GM21526 (cell line): ENCODE measurements around the gene ZNF688.
"Not testable (repeated sequence)": the region's sequence is repeated elsewhere in the genome, so short reads cannot be mapped to it uniquely, and the experiment has no call there.

Source experiments
- ATAC-seq: cut with Tn5 transposase; IDR thresholded peaks from one replicate; pipeline ENCODE4 v1.9.1; 2021; ENCODE audit warnings: moderate library complexity; ENCODE audit not compliant: unreplicated experiment, low FRiP score

ZNF688 gene

DNA sequence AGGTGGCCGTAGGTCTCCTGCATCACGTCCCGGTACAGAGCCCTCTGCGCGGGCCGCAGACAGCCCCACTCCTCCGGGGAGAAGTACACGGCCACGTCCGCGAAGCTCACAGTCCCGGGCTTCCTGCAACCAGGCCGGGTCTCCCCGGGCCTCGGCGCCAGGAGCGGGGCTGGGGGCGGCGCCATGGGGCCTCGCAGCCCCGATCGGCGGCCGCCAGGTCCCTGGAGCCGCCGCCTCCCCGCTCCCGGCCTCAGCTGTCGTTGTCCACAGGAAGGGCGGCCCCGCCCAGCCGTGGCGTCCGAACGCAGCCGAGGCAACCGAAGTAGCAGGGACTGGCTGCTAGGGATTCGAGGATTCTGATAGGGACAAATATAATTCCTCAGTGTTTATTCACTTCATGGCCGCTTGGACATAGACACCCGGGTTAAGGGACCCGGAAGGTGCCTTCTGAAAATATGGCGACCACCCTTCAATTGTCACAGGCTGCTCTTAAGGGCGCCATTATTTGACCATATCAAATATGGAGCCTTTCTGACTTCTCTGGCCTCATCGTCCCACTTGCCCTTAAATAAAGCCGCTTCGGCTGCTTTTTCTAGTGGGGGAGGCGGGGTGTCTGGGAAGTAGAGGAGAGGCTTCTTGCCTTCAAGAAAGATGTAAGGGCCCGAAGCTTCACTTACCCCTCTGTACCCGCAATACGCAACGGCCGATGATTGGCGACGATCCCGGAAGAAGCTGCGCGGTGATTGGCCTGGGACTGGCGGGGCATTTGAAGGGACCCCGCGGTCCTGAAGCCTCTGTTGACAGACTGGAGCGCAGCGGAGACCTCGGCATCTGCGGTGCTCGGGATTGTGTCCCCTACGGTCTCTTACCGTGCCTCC lies at the start of gene ZNF688:
Gene ZNF688 (minus strand): TSS at position 270 of the 878 bp plus-strand sequence. CDS start 85 bp downstream, at position 185.
- ATAC-seq = peak; percentile 59

DNA sequence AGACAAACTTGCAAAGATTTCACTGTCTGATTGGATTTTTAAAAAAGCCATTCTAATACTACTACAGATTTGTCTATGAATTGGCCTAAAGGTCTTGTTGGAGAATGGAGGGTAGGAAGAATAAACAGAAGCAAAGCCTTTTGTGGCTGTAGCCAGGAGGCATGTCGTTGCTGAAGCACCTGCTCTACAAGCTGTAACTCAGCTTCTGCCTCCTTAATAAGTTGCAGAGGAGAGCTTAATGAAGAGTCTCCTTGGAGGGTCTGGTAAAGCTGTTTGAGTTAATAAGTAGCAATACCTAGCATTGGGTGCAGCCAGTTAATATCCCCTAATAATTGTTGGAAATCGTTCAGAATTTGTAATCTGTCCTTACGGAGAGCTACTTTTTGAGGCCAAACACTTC lies 48.7 kb upstream of the ZNF688 start:
- no peak for ATAC-seq

DNA sequence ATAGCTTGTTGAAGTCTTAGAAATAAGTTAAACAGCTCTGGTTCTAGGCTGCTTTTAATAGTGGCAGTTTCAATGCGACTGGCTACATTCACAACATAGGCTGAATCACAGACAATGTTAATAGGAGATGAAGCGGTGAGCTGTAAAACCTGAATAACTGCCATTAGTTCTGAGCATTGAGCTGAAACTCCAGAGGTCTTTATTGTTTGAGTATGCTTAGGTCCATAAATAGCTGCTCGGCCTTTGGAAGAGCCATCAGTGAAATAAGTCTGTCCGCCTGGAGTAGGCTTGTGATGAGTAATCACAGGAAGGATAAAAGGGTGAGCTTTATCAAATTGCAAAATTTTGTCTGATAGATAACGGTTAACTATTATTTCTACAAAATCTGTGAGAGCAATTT lies 48.1 kb upstream of the ZNF688 start:
- ATAC-seq = no peak

GRCh38 chr16:30619202-30619601 lies 47.7 kb upstream of the ZNF688 start:
- no peak for ATAC-seq

GRCh38 chr16:30615358-30616091 lies 44.0 kb upstream of the ZNF688 start:
- no peak for ATAC-seq

GRCh38 chr16:30609926-30610839 lies 38.7 kb upstream of the ZNF688 start, which contains the start of gene ZNF689:
ZNF689 (minus strand) TSS chr16:30610389; CDS start chr16:30610041, 348 bp downstream.
- peak; percentile 75 for ATAC-seq

DNA sequence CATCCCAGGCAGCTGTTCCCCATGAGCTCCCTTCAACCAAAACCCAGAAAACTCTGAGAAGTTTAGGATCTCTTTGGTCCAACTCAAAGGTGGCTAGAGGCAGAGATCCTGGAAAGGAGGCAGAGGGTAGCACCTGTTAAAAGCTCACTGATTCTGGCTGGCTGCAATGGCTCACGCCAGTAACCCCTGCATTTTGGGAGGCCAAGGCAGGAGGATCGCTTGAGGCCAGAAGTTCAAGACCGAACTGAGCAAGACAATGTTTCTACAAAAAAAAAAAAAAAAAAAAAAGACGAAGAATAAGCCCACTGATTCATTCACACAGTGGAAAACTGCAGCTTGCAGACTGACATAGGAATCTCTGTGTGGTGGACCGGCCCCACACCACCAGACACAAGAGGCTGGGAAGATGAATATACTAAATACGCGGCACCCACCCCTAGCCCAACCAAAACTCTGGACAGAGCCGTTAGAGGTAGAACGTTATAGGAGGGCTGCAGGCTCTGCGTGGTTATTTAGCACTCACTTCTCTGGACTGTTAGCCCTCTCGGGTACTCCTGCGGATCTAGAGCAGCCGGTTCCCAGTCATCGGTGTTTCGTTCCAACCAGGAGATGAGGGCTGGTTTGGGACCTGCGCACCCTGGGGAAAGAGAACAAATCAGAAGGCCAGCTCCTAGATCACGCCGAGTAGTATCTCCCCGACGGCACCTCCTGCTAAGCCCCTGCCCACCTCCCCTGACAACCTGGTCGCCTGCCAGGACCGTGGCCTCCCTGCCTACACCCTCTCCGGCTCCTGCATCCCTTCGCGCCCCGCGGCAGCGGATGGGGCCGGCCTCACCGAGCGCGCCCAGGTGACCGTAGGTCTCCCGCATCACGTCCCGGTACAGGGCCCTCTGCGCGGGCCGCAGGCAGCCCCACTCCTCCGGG lies 37.8 kb upstream of the ZNF688 start:
- peak; percentile 23 for ATAC-seq

GRCh38 chr16:30606004-30606403 lies 34.5 kb upstream of the ZNF688 start:
- ATAC-seq = no peak

- ATAC-seq = no peak
These were observed 33.6 kb upstream of the ZNF688 start for GRCh38 chr16:30605158-30605557.

GRCh38 chr16:30604316-30604947 lies 32.9 kb upstream of the ZNF688 start:
- ATAC-seq = no peak

DNA sequence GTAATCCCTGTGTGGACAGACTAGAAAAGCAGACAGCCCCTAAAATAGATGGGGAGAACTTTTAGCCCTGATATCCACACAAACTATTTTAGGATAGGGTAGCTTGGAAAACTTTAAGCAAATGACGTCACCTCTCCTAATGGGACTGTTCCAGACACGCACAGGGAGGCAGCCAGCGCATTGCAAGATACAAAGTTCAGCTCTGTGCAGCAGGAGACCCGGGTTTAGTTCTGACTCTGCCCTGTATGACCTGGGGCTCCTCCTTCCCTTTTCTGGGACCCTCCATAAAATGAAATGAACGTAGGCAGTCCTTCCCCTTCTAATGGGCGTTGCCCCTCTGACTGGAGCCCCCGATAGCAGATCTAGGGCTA lies 32.4 kb upstream of the ZNF688 start:
- ATAC-seq = no peak

DNA sequence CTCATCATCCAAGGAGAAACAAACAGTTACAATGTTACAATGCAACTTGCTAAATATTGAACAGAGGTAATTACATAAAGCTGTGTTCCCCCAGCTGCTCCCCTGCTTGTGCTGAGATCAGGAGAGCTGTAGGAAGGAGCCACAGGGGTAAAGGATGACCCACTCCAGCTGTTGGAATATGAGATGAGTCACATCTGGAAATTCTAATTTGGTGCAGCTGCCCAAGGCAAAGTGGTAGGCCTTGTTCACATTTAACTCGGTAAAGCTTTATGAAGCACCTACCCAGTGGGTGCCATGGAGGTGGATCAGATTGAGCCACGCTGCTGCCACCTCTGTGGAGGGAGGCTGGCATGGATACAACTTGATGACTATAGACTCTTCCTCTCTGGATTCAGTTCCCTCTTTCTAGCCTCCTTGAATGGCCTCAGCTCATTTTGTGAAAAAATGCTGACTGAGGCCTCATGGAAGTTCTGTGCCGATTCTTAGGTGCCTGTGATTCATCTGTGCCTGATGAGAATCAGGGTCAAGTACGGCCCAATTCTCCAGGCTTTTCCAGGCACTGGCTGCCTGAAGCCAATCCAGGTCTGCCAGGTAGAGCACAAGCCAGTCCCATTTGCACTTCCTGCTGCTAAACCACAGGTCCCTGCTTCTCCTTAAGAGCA lies 31.2 kb upstream of the ZNF688 start:
- ATAC-seq = no peak

DNA sequence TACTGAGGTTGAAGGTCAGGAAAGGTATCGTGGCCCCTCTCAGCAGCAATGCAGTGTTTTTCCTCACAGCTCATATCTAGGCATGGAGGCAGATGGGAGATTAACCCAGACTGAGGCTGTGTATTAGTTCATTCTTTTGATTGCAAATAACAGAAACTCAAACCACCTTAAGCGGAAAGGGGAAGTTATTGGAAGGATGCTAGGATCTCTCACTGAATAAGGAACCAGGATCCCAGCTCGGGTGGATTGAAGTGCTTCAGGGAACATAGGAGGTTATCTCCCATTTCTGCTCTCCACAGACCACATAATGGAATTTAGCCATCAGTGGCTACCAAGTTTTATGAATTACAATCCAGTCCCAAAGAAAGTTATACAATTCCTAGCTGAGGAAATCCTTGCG lies 30.5 kb upstream of the ZNF688 start:
- no peak for ATAC-seq

DNA sequence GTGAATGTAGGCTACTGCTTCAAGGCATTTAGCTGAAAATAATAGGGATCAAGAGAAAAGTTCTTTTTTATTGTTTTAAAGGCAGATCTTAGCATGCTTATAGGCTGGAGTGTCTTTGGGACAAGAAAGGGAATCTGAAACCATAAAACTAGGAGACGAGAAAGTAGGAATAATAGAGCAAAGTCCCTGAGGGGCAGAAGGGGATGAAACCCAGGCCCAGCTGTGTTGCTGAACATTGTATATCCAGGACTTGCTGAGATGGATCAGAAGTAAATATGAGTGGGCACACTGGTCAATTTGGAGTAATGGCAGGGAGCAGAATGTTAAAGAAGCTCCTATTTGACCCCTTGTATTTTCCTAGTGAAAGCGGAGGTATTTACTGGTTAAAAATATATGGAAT lies 29.4 kb upstream of the ZNF688 start:
- ATAC-seq = no peak

DNA sequence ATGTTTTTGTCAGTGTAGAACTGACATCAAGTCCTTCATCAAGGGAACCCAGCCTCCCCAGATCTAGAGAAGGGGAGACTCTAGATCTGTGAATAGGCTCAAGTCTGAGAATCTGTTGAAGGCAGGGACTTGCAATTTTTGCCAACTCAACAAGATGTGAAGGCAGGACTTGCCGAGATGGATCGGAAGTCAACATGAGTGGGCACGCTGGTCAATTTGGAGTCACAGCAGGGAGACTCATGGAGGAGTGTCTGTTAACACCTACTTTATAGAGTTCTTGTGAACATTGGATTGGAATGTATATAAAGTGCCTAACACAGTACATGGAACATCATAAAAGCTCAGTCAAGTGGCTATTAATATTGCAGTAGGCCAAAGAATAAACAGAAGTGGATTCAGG lies 28.7 kb upstream of the ZNF688 start:
- no peak for ATAC-seq

- no peak for ATAC-seq
These were observed 21.4 kb upstream of the ZNF688 start for GRCh38 chr16:30592871-30593270.

DNA sequence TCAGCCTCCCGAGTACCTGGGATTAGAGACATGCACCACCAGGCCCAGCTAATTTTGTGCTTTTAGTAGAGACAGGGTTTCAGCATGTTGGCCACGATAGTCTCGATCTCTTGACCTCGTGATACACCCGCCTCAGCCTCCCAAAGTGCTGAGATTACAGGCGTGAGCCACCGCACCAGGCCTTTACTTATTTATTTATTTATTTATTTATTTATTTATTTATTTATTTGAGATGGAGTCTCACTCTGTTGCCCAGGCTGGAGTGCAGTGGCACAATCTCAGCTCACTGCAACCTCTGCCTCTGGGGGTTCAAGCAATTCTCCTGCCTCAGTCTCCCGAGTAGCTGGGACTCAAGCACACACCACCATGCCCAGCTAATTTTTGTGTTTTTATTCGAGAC lies 19.4 kb upstream of the ZNF688 start:
- ATAC-seq = not testable (repeated sequence)

- not testable (repeated sequence) for ATAC-seq
These were observed 18.1 kb upstream of the ZNF688 start for GRCh38 chr16:30589582-30589981.

DNA sequence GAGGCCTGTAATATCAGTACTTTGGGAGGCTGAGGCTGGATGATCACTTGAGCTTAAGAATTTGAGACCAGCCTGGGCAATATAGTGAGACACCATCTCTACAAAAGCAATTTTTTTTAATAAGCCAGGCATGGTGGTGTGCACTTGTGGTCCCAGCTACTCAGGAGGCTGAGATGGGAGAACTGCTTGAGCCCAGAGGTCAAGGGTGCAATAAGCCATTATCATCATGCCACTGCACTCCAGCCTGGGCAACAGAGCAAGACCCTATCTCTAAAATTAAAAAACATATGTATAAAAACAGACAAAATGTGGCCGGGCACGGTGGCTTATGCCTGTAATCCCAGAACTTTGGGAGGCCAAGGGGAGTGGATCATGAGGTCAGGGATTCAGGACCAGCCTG lies 17.1 kb upstream of the ZNF688 start:
- ATAC-seq = no peak
